CD4-positive, CD25-positive, alpha-beta regulatory T cell (primary cell): ENCODE results near the gene TMPRSS2. TPM values are rescaled to one million over a fixed set of nuclear protein-coding genes. Genes with fewer than 3 reads are reported as not detected.
A peak's percentile ranks its signal among the peaks of the same experiment; 100 is the strongest.

Source experiments
- ATAC-seq, 2 donors: fragments of 150-1000 bp; cut with Tn5 transposase; one replicate each; pipeline ENCODE4 v1.10.0; 2021; ENCODE audit warnings: low read depth in 2 of 2, moderate number of reproducible peaks in 2 of 2, moderate library complexity in 1 of 2
- DNase-seq, 3 donors: peaks; one replicate each; pipeline versions ENCODE4 v3.0.0 to v3.0.0-alpha.2; 2012 to 2022; ENCODE audit warnings: mixed read lengths in 1 of 3
- H3K27ac ChIP-seq: one replicate; pipeline ENCODE4 v1.7.0; 2013; ENCODE audit warnings: mild to moderate bottlenecking, low read length; ENCODE audit not compliant: insufficient read depth, poor library complexity, severe bottlenecking
- H3K27me3 ChIP-seq: one replicate; pipeline ENCODE4 v1.7.0; 2013; ENCODE audit warnings: low read length; ENCODE audit not compliant: control insufficient read depth, insufficient read depth
- H3K36me3 ChIP-seq: one replicate; pipeline ENCODE4 v1.7.0; 2013; ENCODE audit warnings: mild to moderate bottlenecking, low read length, moderate library complexity; ENCODE audit not compliant: control insufficient read depth, insufficient read depth
- H3K4me1 ChIP-seq: 2 replicates; pipeline ENCODE4 v1.7.0; 2013; ENCODE audit warnings: mild to moderate bottlenecking, low read length; ENCODE audit not compliant: insufficient read depth, control insufficient read depth, poor library complexity, severe bottlenecking
- H3K4me3 ChIP-seq: one replicate; pipeline ENCODE4 v1.7.0; 2013; ENCODE audit warnings: low read depth, mild to moderate bottlenecking, low read length, moderate library complexity
- H3K9me3 ChIP-seq, 2 experiments: 1 replicate in 1 of 2; 2 replicates in 1 of 2; pipeline ENCODE4 v1.7.0; 2013; ENCODE audit warnings: low read length in 2 of 2, mild to moderate bottlenecking in 1 of 2, moderate library complexity in 1 of 2; ENCODE audit not compliant: control insufficient read depth in 2 of 2
- H3K27ac Mint-ChIP-seq, 3 donors: one replicate each; pipeline ENCODE4 v1.8.0; 2020 to 2022; ENCODE audit warnings: mild to moderate bottlenecking in 3 of 3, mixed read lengths in 3 of 3, moderate library complexity in 2 of 3
- H3K27me3 Mint-ChIP-seq: one replicate; pipeline ENCODE4 v1.8.0; 2022; ENCODE audit warnings: mild to moderate bottlenecking, mixed read lengths
- H3K36me3 Mint-ChIP-seq: one replicate; pipeline ENCODE4 v1.8.0; 2020; ENCODE audit warnings: mixed read lengths
- H3K4me1 Mint-ChIP-seq, 4 donors: one replicate each; pipeline ENCODE4 v1.8.0; 2020 to 2022; ENCODE audit warnings: mixed read lengths in 4 of 4, mild to moderate bottlenecking in 1 of 4
- H3K4me3 Mint-ChIP-seq, 4 donors: one replicate each; pipeline ENCODE4 v1.8.0; 2020 to 2022; ENCODE audit warnings: mild to moderate bottlenecking in 4 of 4, mixed read lengths in 4 of 4, moderate library complexity in 3 of 4
- H3K9me3 Mint-ChIP-seq, 7 donors: one replicate each; pipeline ENCODE4 v1.8.0; 2020 to 2022; ENCODE audit warnings: mixed read lengths in 7 of 7, mild to moderate bottlenecking in 3 of 7, moderate library complexity in 2 of 7
- polyA plus RNA-seq, 4 donors: library from polyadenylated mRNA; unstranded; fragments of 300-500 nt; fragmentation: Illumina TruSeq; gene quantifications; one replicate each; pipeline ENCODE4 v1.2.3, GENCODE V29; 2021
- total RNA-seq: library from RNA; stranded (reverse); gene quantifications from one replicate; pipeline ENCODE4 v1.2.3, GENCODE V29; 2022

The TMPRSS2 gene
- total and polyA plus RNA-seq, 5 donors from 2014 or later, result not detected

GRCh38 chr21:41433566-41433965 is 74.4 kb downstream of the TMPRSS2 start:
- Histone ChIP-seq H3K9me3 (peaks cover 11 to 18% of the 10 kb centered on the region in 2 experiments), H3K4me1 (no peaks in the 10 kb centered on the region), H3K27me3 (no peaks in the 10 kb centered on the region), H3K27ac (no peak overlapping the region), H3K4me3 (no peak overlapping the region), H3K36me3 (peaks cover 97% of the 10 kb centered on the region)
- H3K4me1 Mint-ChIP-seq, result peaks cover 20 to 40% (median 26%) of the 10 kb centered on the region in 4 donors
- peaks cover 81% of the 10 kb centered on the region for H3K36me3 Mint-ChIP-seq
- peak overlapping the region in 1 of 4 donors; percentile 38 for H3K4me3 Mint-ChIP-seq
- no peaks in the 10 kb centered on the region for H3K27me3 Mint-ChIP-seq
- DNase-seq (no peak), ATAC-seq (no peak)
- H3K27ac Mint-ChIP-seq, result no peak overlapping the region
- H3K9me3 Mint-ChIP-seq, result peaks cover 0 to 11% (median 2%) of the 10 kb centered on the region in 7 donors

DNA sequence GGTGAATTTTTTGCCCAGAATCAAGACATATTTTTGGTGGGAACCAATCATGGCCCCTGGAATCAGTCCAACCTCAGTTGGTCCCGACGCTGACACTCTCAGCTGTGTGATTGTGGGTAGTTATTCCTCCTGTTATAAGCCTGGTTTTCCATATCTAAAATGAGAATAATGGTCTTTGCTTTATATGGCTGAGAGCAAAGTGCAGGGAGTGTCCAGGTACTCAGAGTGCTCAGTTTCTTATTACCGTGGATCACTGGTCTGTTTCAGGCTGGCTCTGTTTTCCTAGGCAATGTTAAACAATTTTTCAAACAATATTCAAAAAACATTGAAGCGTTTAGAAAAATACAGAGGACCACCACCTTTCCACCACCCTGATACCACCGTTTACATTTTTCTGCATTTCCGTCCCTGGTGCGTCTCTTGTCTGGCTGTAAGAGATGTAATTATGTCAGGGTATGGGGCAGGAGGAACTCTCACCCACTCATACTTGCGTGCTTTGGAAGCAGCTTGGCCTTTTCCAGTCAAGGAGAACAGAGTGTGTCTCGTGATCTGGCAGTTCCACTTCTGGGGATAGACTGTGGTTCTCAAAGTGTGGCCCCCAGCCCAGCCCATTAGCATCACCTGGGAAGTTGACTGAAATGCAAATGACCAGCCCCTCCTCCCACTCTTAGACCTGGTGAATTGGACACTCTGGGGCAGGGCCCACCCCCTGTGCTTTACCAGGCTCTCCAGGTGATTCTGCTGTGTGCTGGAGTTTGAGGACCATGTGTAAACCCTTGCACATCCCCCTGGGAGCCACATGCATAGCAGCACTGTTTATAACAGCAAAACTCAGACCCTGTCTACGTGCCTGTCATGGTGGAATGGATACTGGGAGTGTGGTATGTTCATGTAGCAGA is 75.1 kb downstream of the TMPRSS2 start:
- peaks cover 23 to 47% (median 32%) of the 10 kb centered on the region in 4 donors for H3K4me1 Mint-ChIP-seq
- no peak for ATAC-seq
- Histone ChIP-seq H3K4me1 (peaks cover 3% of the 10 kb centered on the region), H3K9me3 (peaks cover 11 to 18% of the 10 kb centered on the region in 2 experiments), H3K4me3 (no peak overlapping the region), H3K27ac (no peak overlapping the region), H3K36me3 (peaks cover 92% of the 10 kb centered on the region), H3K27me3 (no peaks in the 10 kb centered on the region)
- H3K36me3 Mint-ChIP-seq, result peaks cover 78% of the 10 kb centered on the region
- DNase-seq, result no peak
- H3K27me3 Mint-ChIP-seq, result no peaks in the 10 kb centered on the region
- H3K9me3 Mint-ChIP-seq, result peaks cover 0 to 11% (median 2%) of the 10 kb centered on the region in 7 donors
- H3K4me3 Mint-ChIP-seq, result no peak overlapping the region
- no peak overlapping the region for H3K27ac Mint-ChIP-seq

DNA sequence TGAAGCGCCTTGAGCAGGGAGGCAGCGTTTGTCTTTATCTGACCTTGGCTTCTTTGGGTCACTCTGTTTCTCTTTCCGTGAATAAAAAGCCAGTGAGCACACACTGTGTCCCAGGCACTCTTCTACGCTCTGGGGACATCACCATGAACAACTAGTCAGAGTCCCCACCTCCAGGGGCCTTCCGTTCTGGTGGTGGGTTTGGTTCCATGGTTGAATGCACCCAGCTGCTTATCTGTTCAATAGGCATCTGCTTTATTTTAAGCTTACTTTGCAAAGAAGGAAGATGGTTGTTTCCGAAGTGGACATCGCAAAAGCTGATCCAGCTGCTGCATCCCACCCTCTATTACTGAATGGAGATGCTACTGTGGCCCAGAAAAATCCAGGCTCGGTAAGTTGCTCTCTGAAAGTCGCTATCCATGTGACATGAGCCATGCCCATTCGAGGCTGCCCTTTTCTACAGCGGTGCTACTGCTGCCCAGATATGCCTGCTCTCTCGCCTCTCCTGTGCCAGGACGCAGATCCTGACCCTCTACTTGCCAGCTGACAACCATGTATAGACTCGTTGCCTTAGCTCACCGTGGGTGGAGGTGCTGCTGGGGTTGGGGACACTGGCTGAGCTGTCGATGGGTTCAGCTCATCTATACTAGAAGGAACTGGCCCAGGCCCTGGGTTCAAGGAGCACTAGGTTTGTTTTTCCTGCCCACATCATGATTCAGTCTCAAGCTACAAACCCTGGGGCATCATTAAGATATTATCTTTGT is 76.0 kb downstream of the TMPRSS2 start:
- H3K27ac Mint-ChIP-seq, result peak overlapping the region in 1 of 3 donors; percentile 53
- no peaks in the 10 kb centered on the region for H3K27me3 ChIP-seq
- H3K36me3 Mint-ChIP-seq, result peaks cover 71% of the 10 kb centered on the region
- H3K4me1 ChIP-seq, result peaks cover 9% of the 10 kb centered on the region
- peaks cover 0 to 11% (median 2%) of the 10 kb centered on the region in 7 donors for H3K9me3 Mint-ChIP-seq
- H3K4me1 Mint-ChIP-seq, result peaks cover 20 to 56% (median 38%) of the 10 kb centered on the region in 4 donors
- peaks cover 11 to 18% of the 10 kb centered on the region in 2 experiments for H3K9me3 ChIP-seq
- DNase-seq (no peak), ATAC-seq (peak in 1 of 2 donors; percentile 23)
- H3K4me3 ChIP-seq, result no peak overlapping the region
- H3K36me3 ChIP-seq, result peaks cover 83% of the 10 kb centered on the region
- H3K4me3 Mint-ChIP-seq, result peak overlapping the region in 1 of 4 donors; percentile 21
- H3K27me3 Mint-ChIP-seq, result no peaks in the 10 kb centered on the region
- no peak overlapping the region for H3K27ac ChIP-seq

DNA sequence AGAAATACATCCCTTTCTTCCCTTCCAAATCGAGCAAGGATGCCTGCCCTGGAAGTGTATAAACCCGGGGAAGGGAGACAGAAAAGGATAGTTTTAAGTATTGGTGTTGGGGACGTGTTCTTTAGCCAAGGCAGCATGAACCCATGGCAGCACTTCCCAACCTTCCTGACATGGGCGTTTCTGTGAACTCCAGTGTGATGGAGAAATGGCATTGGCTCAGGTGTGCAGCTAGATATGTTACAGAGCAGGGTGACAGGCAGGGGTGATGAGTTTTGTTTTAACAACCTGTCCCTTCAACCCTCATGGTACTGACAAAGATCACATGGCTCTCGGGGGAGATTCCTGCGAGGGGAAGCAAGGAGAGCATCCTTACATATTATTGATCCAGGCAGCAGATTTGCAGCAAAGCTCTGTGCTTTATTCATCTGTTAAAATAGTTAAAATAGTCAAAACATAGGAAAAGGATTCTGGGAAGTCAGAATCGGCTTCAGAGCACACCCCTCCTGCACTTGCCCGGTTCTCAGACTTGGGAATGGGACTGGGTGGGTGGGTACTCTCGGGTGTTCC is 78.0 kb downstream of the TMPRSS2 start:
- H3K4me3 Mint-ChIP-seq, result peak overlapping the region in 2 of 4 donors; percentile 24 to 52
- no peak overlapping the region for H3K27ac ChIP-seq
- no peaks in the 10 kb centered on the region for H3K27me3 ChIP-seq
- ATAC-seq, result no peak
- no peak overlapping the region for H3K4me3 ChIP-seq
- no peaks in the 10 kb centered on the region for H3K27me3 Mint-ChIP-seq
- peaks cover 20 to 64% (median 38%) of the 10 kb centered on the region in 4 donors for H3K4me1 Mint-ChIP-seq
- H3K9me3 ChIP-seq, result peaks cover 11 to 17% of the 10 kb centered on the region in 2 experiments
- peaks cover 19% of the 10 kb centered on the region for H3K4me1 ChIP-seq
- peaks cover 64% of the 10 kb centered on the region for H3K36me3 ChIP-seq
- H3K9me3 Mint-ChIP-seq, result peaks cover 0 to 7% (median 2%) of the 10 kb centered on the region in 7 donors
- no peak for DNase-seq
- peak overlapping the region in 1 of 3 donors; percentile 33 for H3K27ac Mint-ChIP-seq
- H3K36me3 Mint-ChIP-seq, result peaks cover 54% of the 10 kb centered on the region

GRCh38 chr21:41429305-41429704 is 78.7 kb downstream of the TMPRSS2 start:
- Histone ChIP-seq H3K4me3 (no peak overlapping the region), H3K27me3 (no peaks in the 10 kb centered on the region), H3K4me1 (peaks cover 19% of the 10 kb centered on the region), H3K9me3 (peaks cover 4 to 10% of the 10 kb centered on the region in 2 experiments), H3K27ac (no peak overlapping the region), H3K36me3 (peaks cover 57% of the 10 kb centered on the region)
- peaks cover 47% of the 10 kb centered on the region for H3K36me3 Mint-ChIP-seq
- no peaks in the 10 kb centered on the region for H3K27me3 Mint-ChIP-seq
- H3K27ac Mint-ChIP-seq, result no peak overlapping the region
- DNase-seq (no peak), ATAC-seq (no peak)
- peak overlapping the region in 1 of 4 donors; percentile 98 for H3K4me3 Mint-ChIP-seq
- peaks cover 17 to 66% (median 37%) of the 10 kb centered on the region in 4 donors for H3K4me1 Mint-ChIP-seq
- H3K9me3 Mint-ChIP-seq, result peaks cover 0 to 1% (median 0%) of the 10 kb centered on the region in 7 donors

- ATAC-seq (no peak), DNase-seq (no peak)
- Histone ChIP-seq H3K4me3 (no peak overlapping the region), H3K4me1 (peaks cover 22% of the 10 kb centered on the region), H3K36me3 (peaks cover 52% of the 10 kb centered on the region), H3K27ac (no peak overlapping the region), H3K27me3 (no peaks in the 10 kb centered on the region), H3K9me3 (peaks cover 0 to 6% of the 10 kb centered on the region in 2 experiments)
- Mint-ChIP-seq H3K4me1 (peaks cover 16 to 63% (median 41%) of the 10 kb centered on the region in 4 donors), H3K27me3 (no peaks in the 10 kb centered on the region), H3K27ac (peak overlapping the region in 2 of 3 donors; percentile 57 to 98), H3K36me3 (peaks cover 42% of the 10 kb centered on the region), H3K9me3 (no peaks in the 10 kb centered on the region), H3K4me3 (peak overlapping the region in 3 of 4 donors; percentile 80 to 98 (median 98))
Measured at GRCh38 chr21:41428847-41429246, 79.1 kb downstream of the TMPRSS2 start.

DNA sequence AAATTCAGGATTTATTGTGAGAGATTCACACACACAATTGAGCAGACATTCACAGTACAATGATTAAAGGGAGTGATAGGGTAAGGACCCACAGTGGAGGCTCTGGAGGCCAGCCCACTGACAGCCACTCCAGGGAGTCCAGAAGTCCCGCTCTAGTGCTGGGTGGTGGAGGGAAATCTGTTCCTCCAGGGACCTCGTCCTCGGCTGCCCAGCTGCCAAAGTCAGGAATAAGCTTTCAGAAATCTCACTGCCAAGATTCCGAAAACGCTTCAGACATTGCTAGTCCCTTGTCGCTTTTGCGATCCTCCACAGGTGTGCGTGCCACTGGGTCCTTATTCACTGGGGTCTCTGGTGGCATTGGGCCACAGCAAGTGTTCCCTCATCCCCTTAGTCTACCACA is 79.6 kb downstream of the TMPRSS2 start:
- DNase-seq, result no peak
- no peaks in the 10 kb centered on the region for H3K9me3 Mint-ChIP-seq

More for the DNA sequence above, 79.6 kb downstream of the TMPRSS2 start:
- Mint-ChIP-seq H3K4me1 (peaks cover 19 to 61% (median 45%) of the 10 kb centered on the region in 4 donors), H3K27ac (peak overlapping the region; percentile 97 to 98 (median 98)), H3K4me3 (peak overlapping the region; percentile 95 to 98 (median 98)), H3K36me3 (peaks cover 37% of the 10 kb centered on the region), H3K27me3 (no peaks in the 10 kb centered on the region)
- Histone ChIP-seq H3K27ac (no peak overlapping the region), H3K27me3 (no peaks in the 10 kb centered on the region), H3K36me3 (peaks cover 47% of the 10 kb centered on the region), H3K9me3 (peaks cover 0 to 3% of the 10 kb centered on the region in 2 experiments), H3K4me1 (peaks cover 25% of the 10 kb centered on the region), H3K4me3 (no peak overlapping the region)
- no peak for ATAC-seq
